Urothelium cell line (cell line): ENCODE measurements around the gene SERINC5.
"Not testable (repeated sequence)": the region's sequence is repeated elsewhere in the genome, so short reads cannot be mapped to it uniquely, and the experiment has no call there.

Source experiments
- DNase-seq: peaks from one replicate; pipeline ENCODE4 v3.0.0; 2011; ENCODE audit warnings: low spot score, mixed read lengths
- FAIRE-seq: peaks from 2 replicates; lab custom pipeline; 2011; peaks lifted over from hg19 to GRCh38; lab: Jason Lieb, UNC

Gene SERINC5

DNA sequence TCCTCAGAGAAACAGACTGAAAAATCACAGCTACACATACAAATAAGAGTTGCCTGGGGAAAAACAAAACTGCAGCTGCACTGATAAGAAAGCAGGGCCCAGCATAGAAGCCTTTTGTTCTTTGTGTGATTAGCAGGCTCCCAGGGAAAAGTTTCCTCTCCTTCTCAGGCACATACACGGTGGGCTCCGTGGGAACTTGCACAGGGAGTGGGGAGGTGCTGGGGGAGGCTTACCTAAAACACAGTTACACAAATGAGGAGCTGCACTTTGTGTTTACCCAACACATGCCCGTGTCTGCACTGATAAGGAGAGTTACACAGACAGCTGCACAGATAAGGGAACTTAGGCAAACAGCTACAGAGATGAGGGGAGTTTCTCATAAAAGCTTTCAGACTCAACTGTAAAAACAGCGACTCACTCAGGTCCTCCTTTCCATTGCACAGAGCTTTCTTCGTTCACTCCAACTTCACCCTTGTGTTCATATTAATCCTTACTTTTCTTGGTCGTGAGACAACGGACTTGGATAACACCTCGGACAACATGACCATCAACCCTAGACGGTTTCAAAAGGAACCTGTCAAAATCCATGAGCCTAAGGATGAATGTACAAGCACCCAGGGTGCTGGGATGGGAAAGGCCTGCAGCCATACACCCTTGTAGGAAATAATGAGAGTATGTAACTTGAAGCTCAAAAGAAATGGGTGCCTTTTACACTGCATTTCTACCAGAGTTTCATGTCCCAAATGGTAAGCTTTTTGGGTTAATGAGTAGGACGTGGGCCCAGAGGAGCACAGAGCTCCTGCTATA is 50.8 kb downstream of the SERINC5 start:
- no peak for FAIRE-seq
- DNase-seq, result no peak

DNA sequence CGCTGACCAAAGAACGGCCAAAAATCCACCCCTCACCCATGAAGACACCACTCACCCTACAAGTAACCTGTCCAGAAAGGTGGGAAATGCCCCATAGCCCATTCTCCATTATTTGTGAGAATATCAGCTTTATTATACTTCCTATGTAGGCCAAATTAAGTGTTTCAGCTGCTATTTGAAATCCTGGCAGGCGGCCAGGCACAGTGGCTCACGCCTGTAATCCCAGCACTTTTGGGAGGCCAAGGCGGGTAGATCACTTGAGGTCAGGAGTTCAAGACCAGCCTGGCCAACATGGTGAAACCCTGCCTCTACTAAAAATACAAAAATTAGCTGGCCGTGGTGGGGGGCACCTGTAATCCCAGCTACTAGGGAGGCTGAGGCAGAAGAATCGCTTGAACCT is 54.1 kb downstream of the SERINC5 start:
- FAIRE-seq, DNase-seq: not testable (repeated sequence)

DNA sequence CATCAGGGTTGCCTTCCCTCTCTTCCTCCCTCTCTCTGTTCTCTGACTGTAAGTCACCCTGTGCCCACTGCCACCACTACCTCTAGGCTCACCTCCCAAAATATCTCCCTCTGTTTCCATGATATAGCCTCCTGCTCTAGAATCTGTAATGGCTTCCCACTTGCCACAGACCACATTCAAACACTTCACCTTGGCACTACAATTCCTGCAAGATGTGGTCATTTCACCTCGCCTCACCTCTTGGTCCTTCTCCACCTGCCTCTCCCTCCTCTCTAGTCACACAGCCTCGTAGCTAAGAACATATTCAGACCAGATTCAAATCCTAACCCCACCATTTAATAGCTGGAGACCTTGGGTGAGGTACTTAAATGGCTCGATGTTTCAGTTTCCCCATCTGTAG is 56.9 kb downstream of the SERINC5 start:
- DNase-seq, result no peak
- FAIRE-seq, result no peak

DNA sequence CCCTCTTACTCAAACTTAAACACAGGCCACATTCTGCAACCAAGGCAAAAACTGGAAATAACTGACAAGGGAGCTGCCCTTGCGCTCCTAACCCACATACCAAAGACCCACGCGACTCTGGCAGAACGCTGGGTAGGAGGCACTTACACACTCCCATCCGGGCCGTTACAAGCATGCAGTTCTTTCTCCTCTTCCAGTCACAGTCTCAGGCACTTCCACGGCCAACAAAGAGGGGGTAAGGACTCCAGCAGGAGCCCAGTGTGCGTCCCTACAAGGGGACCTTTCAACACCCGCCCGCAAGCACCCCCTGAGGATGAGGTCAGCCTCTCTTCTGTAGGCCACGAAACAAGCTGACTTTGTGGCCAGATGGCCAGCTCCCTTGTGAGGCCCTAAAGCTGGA is 57.4 kb downstream of the SERINC5 start:
- DNase-seq, result no peak
- no peak for FAIRE-seq

DNA sequence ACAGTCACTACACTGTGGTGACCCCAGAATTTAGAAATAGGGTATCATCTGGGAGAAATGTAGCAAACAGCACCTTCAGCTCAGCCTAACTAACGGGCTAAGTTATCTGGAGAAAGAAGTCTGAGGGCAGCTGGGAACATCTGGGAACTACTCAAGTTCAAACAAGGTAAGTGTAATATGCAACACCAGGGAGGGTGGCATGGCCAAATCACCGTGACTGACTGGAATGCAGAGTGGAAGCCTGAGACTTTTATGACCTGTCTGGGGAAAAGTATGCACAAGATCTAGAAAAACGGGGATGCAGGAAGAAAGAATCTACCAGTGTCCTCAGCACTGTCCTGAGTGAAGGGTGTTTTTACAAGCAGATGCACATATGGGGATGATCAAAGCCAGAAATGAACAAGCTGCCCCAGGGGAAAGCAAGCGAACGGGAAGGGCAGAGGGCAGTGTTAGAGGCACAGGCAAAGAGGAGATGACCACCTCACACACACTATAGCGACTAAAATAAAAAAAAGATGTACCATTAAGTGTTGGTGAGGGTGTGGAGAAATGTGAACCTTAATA is 59.9 kb downstream of the SERINC5 start:
- FAIRE-seq (no peak), DNase-seq (no peak)

DNA sequence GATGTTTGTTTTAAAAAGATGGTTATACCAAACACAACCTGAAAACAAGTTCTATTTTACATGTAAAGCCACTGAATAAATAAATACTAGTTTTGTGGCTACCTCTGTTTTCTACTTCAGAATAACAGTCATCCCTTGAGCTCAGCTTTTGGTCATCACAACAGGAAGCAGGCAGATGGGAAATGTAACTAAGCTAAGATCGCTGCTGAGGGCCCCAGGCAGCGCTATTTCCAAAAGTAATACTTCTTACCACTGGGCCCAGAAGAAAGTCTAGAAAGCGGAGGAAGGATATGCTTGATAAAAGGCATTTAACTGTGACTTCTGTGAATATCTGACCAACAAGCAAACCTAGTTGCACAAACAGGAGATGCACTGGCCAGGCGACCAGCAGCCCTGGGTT is 61.4 kb downstream of the SERINC5 start:
- FAIRE-seq, result no peak
- no peak for DNase-seq

DNA sequence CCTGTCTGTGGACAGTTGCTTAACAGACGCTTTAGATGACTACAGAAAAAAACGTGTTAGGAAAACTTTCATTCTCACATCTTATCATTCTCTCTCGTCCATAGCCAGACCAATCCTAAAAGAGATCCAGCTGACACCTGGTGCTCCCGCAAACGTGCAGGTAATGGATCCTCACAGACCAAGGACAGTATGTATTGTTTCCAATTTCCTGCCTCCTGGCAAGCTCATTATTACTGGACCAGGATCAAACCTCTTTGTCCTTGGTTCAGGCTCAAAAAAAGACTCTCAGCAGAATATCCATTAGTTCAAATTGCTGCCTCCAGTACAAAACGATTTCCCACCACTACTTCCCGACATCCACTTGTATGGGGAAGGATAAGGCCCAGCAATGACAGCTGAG is 62.4 kb downstream of the SERINC5 start:
- no peak for FAIRE-seq
- no peak for DNase-seq

DNA sequence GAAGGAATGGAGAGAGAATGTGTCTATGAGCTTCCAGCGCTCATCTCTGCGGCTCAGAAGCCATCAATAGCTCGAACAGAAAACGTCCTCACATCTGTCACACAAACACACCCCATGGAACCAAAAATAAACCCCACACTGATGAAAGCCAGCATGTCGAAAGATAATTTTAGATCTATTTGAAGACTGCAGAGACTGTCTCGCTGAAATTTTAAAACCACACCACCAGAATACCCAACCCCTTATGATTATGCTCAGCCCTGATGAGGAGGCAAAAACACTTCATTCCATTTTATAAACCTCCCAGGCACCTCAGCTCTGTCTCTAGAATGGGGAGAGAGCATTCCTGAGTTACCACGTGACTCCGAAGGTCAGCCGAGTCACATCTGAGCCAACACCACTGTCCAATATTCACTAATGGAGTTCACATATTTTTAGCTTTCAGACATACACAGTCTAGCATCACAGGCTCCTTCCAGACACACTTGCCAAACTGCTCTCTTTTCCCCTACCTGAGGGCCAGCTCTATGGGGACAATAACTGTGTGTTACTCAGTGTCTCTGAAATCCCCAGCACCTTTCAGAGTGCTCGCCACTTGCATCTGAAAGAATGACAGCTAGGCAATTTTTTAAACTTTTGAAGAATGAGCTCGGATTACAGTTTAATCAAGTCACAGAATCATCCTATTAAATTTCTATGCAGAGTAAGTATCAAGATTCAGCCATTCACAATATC is 63.2 kb downstream of the SERINC5 start:
- FAIRE-seq (no peak), DNase-seq (no peak)

DNA sequence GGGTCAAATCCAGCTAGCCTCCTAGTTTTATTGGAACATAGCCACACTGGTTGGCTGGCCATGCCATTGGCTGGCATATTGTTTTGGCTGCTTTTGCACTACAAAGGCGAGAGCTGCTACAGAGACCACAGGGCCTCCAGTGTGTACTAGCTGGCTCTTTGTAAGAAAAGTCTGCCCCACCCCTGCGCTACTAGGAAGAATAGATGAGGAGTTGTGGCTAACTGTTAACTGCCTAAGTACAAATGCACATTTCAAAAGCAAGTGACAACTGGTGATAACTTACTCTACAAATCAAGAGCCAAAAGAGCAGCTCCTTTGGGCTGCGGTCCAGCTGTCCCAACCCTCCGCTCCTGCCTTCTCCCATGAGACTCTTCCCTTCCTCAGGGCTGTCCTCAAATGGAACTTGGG is 63.9 kb downstream of the SERINC5 start:
- DNase-seq (no peak), FAIRE-seq (no peak)

DNA sequence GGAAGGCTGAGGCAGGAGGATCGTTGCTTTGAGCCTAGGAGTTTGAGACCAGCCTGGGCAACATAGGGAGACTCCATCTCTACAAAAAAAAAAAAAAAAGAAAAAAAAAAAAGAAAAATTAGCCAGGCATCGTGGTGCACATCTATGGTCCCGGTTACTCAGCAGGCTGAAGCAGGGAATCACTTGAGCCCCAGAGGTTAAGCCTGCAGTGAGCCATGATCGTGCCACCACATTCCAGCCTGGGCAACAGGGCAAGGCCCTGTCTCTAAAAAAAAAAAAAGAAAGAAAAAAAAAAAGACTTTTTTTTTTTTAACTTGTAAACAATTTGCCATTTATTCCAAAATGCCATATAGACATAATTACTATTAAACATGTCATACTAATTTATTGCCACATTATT is 64.5 kb downstream of the SERINC5 start:
- no peak for FAIRE-seq
- no peak for DNase-seq

DNA sequence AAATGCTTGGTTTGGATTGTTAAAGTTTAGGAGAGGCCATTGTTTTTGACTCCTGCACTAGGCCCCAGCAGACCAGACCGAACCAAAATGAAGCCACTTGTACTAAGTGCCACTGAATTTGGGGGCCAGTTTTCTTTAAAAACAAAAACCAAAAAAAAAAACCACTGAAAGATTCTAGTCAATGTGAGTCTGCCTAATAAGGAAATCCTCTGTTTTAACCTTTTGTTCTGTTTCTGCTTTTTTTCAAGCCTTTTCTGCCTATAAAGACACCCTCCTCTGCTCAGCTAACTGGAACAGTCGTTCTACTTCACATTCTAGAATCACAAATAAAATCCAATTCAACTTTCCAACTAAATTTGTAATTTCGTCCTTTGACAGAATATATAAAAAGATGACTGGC is 64.9 kb downstream of the SERINC5 start:
- no peak for DNase-seq
- no peak for FAIRE-seq

DNA sequence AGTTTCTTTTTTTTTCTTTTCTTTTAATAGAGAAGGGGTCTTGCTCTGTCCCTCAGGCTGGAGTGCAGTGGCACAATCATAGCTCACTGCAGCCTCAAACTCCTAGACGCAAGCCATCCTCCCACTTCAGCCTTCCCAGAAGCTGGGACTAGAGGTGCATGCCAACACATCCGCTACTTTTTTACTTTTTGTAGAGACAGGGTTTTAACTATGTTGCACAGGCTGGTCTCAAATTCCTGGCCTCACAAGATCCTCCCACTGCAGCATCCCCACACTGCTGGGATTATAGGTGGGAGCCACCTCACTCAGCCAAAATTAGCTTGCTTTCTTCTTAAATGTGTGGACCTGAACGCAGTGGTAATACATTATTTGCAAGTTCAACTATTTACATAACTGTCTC is 66.1 kb downstream of the SERINC5 start:
- DNase-seq, result no peak
- no peak for FAIRE-seq

DNA sequence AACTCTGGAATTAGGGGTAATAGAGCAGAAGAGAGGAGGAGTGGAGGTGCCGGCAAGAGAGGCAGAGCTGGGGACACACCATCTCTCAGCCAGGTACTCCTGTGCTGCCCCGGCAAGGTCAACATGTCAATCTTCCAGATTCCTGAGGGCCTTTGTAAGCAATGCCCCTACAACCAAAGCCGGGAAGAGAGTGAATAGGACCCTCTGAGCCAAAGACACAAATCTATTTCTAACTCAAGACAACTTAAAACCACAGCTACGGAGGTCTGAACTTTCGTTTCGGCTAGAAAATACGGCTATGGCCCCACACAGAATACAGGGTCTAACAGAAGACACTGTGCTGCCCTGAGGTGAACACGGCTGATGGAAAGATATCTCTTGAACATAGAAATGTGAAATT is 66.6 kb downstream of the SERINC5 start:
- FAIRE-seq (no peak), DNase-seq (no peak)

DNA sequence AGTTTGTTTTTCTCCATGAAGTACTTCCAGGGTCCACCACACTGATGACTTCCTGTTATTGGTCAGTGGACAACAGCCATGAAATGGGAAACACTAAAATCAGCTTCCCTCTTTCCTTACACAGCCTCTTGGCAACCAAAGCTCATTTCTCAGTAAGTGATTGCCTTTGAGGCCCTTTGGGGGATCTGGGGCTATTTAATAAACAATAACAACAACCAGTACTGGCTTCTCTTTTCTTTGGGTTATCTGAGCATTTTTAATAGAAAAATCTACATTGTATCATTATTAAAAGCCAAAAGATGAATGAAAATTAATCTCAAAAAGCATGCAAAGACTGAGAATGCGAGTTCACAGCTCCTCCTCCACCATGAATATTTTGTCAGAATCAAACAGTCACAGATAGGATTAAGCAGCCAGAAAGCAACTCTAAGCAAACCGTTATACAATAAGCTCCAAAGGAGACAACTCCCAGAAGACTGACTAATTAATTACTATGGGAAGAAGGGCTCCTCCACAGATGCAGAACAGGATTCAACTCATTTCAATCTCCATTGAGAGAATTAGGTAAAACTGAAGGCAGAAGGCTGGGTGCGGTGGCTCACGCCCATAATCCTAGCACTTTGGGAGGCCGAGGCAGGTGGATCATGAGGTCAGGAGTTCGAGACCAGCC is 68.3 kb downstream of the SERINC5 start:
- no peak for DNase-seq

DNA sequence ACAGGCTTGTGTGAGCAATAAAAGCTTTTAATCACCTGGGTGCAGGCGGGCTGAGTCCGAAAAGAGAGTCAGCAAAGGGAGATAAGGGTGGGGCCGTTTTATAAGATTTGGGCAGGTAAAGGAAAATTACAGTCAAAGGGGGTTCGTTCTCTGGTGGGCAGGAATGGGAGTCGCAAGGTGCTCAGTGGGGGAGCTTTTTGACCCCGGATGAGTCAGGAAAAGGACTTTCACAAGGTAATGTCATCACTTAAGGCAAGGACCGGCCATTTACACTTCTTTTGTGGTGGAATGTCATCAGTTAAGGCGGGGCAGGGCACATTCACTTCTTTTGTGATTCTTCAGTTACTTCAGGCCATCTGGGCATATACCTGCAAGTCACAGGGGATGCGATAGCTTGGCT is 70.3 kb downstream of the SERINC5 start:
- DNase-seq, FAIRE-seq: not testable (repeated sequence)

More for the DNA sequence above, 68.3 kb downstream of the SERINC5 start:
- no peak for FAIRE-seq

DNA sequence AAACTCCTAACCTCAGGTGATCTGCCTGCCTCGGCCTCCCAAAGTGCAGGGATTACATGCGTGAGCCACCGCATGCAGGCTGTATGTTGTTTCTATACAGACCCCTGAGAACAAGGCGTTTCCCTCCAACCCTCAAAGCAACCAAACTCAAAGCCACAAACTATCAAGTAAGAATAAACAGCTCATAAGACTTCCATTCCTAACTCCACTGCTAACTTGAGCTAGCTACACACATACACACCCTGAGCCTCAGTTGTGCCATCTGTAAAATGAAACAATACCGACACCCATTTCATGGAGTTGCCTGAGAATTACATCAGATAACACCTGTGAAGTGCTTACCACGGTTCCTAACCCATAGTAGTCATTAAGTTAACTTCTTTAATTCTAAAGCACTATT is 70.8 kb downstream of the SERINC5 start:
- FAIRE-seq (no peak), DNase-seq (no peak)

DNA sequence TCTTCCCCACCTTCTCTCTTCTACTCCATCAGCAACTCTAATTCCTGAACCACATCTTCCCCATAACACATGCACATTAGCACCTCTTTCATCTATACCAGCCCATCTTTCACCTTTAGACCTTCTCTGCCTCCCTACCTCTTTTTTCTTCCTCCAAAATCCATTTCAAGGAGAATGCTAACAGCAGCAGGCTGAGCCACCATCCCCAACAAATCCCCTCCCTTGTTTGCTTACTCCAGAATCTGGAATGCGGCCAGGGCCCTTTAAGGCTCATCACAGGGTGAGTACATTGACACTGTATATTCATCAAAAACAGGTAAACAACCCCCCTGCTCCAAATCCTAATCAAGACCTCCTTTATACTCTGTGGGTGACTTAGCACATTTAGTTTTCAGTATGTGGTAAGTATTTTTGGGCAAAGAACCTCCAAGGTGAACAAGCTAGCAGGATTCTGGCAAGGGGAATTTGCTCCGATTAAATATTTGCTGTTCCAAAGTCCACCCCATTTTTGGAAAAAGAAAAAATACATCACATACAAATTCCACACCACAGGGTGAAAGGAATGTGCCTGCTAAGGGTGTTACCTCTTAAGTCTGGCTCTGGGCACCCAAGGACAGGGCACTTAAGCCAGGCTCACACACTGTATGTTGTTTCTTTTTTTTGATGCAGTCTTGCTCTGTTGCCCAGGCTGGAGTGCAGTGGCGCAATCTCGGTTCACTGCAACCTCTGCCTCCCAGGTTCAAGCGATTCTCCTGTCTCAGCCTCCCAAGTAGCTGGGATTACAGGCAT is 71.4 kb downstream of the SERINC5 start:
- no peak for DNase-seq
- no peak for FAIRE-seq

DNA sequence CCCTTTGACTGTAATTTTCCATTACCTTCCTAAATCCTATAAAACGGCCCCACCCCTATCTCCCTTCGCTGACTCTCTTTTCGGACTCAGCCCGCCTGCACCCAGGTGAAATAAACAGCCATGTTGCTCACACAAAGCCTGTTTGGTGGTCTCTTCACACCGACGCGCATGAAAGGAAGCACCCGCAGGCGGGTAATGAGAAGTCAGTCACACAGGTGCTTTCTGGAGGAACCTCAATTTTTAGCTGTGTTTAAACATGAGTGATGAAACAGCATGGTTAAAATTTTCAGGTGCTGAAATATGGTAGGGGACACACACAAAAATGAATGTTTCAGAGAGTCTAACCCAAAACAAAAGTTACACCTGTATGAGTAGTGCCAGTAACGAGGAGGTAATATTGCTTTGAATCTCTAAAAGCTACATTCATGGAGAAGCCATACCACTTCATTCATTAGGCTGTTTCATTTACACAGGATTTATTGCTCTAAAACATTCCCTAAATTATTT is 72.1 kb downstream of the SERINC5 start:
- FAIRE-seq, DNase-seq: not testable (repeated sequence)

DNA sequence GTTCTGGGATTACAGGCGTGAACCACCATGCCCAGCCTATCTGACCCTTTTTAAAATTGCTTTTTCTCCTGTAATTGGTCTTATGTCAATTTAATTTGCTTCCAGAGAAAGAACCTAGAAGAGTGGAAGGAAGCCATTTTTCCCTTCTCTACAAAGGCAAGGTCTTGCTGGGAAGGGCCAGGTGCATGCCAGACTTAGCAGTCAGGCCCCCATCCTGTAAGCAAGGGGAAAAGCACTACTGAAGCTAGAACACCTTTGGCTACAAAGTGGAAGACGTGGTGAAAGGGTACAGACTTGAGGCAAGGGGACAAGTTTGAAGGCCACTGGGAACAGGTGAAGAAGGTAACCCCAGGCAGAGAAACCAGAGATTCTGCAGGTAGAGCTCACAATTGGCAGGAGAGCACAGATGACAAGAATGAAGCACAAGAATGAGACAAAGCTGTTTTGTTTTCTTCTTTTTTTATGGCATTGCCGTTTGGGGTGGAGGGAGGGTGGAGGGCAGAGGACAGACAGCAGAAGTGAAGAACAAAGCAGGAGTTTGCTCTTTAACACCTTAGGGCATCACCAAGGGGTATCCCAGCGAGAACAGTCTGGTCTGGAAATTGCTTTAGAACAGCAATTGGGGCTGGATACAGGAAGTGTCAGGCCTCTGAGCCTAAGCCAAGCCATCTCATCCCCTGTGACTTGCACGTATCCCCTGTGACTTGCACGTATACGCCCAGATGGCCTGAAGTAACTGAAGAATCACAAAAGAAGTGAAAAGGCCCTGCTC is 72.9 kb downstream of the SERINC5 start:
- DNase-seq, result no peak
- no peak for FAIRE-seq
